Measurements from ENCODE around the gene RIOX2.
A peak's percentile ranks its signal among the peaks of the same experiment; 100 is the strongest.
"Not testable (repeated sequence)": the region's sequence is repeated elsewhere in the genome, so short reads cannot be mapped to it uniquely, and the experiment has no call there.

The RIOX2 gene

DNA sequence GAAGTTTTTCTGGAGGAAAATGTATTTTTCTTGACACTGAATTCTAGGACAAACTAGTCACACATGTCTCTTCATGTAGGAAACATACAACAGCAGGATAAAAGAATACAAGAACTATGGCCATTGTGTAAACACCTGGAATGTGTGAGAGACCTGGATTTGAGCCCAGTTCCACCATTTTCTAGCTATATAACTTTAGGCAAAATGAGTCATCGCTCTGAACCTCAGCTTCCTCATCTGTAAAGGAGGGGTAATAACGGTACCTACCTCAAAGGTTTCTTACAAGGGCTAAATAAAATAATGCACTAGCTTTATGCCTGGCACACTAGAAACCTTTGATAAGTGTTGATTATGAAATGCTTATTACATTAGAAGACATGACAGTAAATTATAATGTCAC is 57.8 kb downstream of the RIOX2 start:
- Mint-ChIP-seq H3K4me3 (no peak overlapping the region), H3K9me3 (peaks cover 11% of the 10 kb centered on the region), H3K27ac (no peak overlapping the region), H3K27me3 (ENCODE audit: low read depth, poor library complexity) (no peaks in the 10 kb centered on the region), H3K36me3 (ENCODE audit: low read depth) (peaks cover 24% of the 10 kb centered on the region), H3K4me1 (peaks cover 6% of the 10 kb centered on the region)
- DNase-seq = no peak
- TF ChIP-seq, protein P1, sequence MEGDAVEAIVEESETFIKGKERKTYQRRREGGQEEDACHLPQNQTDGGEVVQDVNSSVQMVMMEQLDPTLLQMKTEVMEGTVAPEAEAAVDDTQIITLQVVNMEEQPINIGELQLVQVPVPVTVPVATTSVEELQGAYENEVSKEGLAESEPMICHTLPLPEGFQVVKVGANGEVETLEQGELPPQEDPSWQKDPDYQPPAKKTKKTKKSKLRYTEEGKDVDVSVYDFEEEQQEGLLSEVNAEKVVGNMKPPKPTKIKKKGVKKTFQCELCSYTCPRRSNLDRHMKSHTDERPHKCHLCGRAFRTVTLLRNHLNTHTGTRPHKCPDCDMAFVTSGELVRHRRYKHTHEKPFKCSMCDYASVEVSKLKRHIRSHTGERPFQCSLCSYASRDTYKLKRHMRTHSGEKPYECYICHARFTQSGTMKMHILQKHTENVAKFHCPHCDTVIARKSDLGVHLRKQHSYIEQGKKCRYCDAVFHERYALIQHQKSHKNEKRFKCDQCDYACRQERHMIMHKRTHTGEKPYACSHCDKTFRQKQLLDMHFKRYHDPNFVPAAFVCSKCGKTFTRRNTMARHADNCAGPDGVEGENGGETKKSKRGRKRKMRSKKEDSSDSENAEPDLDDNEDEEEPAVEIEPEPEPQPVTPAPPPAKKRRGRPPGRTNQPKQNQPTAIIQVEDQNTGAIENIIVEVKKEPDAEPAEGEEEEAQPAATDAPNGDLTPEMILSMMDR (IDR thresholded peaks at IDR 0.05) = no peak

DNA sequence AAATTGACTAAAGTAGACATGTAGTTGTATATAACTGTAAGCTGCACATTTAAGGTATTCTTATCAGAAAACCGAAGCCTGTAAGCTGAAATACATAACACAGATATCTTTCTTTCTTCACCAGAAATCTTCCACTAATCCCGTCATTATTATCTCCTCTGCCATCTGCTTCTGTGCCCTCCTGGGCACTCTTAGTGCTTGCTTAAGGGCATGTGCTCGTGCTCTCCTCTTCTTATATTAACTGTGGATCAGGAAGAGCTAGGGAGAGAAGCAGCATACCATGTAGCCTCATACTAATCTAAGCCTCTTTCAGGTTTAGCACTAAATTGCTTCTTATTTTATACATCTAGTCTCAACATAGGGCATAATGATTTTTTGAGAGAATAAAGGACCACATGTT is 60.8 kb downstream of the RIOX2 start:
- Mint-ChIP-seq H3K27ac (no peak overlapping the region), H3K4me1 (peaks cover 6% of the 10 kb centered on the region), H3K9me3 (peaks cover 20% of the 10 kb centered on the region), H3K27me3 (ENCODE audit: low read depth, poor library complexity) (peaks cover 5% of the 10 kb centered on the region), H3K36me3 (ENCODE audit: low read depth) (peaks cover 35% of the 10 kb centered on the region), H3K4me3 (no peak overlapping the region)
- TF ChIP-seq, protein P1 (IDR thresholded peaks at IDR 0.05) = no peak
- no peak for DNase-seq

DNA sequence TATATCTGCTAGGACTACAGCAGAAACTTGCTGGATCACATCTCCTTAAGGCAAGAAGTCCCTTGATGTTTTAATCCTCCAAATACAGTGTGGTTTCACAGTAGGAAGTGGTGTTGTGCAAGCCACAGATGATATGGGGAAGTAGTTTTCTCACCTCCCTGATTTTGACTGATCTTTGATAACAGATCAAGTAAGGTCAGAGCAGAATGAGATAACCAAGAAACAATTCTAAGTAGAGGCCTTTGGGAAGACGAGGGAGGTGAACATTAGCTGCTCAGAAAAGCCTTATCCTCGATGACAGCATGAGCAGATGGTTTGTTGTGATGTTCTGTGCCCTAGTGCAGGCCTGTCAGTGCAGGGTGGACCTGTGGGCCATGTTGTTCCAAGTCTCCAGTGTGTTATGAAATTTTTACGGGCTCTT is 61.3 kb downstream of the RIOX2 start:
- DNase-seq = no peak
- TF ChIP-seq, protein P1 (IDR thresholded peaks at IDR 0.05) = no peak
- Mint-ChIP-seq H3K27me3 (ENCODE audit: low read depth, poor library complexity) (peaks cover 5% of the 10 kb centered on the region), H3K4me1 (peaks cover 6% of the 10 kb centered on the region), H3K4me3 (no peak overlapping the region), H3K36me3 (ENCODE audit: low read depth) (peaks cover 35% of the 10 kb centered on the region), H3K9me3 (peaks cover 20% of the 10 kb centered on the region), H3K27ac (no peak overlapping the region)

DNA sequence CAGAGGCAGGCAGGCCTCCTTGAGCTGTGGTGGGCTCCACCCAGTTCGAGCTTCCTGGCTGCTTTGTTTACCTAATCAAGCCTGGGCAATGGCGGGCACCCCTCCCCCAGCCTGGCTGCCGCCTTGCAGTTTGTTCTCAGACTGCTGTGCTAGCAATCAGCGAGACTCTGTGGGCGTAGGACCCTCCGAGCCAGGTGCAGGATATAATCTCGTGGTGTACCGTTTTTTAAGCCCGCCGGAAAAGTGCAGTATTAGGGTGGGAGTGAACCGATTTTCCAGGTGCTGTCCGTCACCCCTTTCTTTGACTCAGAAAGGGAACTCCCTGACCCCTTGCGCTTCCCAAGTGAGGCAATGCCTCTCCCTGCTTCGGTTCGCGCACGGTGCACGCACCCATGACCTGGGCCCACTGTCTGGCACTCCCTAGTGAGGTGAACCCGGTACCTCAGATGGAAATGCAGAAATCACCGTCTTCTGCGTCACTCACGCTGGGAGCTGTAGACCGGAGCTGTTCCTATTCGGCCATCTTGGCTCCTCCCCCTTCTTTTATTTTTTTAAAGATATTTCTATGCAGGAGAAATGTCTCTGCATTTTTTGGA is 61.9 kb downstream of the RIOX2 start:
- not testable (repeated sequence) for H3K27me3 Mint-ChIP-seq (ENCODE audit: low read depth, poor library complexity); DNase-seq; H3K4me1 Mint-ChIP-seq; H3K27ac Mint-ChIP-seq; H3K4me3 Mint-ChIP-seq
- Mint-ChIP-seq H3K36me3 (ENCODE audit: low read depth) (peaks cover 35% of the 10 kb centered on the region), H3K9me3 (peaks cover 20% of the 10 kb centered on the region)

DNA sequence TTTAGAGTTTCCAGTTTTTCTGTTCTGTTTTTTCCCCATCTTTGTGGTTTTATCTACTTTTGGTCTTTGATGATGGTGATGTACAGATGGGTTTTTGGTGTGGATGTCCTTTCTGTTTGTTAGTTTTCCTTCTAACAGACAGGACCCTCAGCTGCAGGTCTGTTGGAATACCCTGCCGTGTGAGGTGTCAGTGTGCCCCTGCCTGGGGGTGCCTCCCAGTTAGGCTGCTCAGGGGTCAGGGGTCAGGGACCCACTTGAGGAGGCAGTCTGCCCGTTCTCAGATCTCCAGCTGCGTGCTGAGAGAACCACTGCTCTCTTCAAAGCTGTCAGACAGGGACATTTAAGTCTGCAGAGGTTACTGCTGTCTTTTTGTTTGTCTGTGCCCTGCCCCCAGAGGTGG is 62.4 kb downstream of the RIOX2 start:
- not testable (repeated sequence) for DNase-seq; H3K4me1 Mint-ChIP-seq; H3K4me3 Mint-ChIP-seq; H3K27me3 Mint-ChIP-seq (ENCODE audit: low read depth, poor library complexity); H3K27ac Mint-ChIP-seq
- Mint-ChIP-seq H3K36me3 (ENCODE audit: low read depth) (peaks cover 35% of the 10 kb centered on the region), H3K9me3 (peaks cover 20% of the 10 kb centered on the region)

DNA sequence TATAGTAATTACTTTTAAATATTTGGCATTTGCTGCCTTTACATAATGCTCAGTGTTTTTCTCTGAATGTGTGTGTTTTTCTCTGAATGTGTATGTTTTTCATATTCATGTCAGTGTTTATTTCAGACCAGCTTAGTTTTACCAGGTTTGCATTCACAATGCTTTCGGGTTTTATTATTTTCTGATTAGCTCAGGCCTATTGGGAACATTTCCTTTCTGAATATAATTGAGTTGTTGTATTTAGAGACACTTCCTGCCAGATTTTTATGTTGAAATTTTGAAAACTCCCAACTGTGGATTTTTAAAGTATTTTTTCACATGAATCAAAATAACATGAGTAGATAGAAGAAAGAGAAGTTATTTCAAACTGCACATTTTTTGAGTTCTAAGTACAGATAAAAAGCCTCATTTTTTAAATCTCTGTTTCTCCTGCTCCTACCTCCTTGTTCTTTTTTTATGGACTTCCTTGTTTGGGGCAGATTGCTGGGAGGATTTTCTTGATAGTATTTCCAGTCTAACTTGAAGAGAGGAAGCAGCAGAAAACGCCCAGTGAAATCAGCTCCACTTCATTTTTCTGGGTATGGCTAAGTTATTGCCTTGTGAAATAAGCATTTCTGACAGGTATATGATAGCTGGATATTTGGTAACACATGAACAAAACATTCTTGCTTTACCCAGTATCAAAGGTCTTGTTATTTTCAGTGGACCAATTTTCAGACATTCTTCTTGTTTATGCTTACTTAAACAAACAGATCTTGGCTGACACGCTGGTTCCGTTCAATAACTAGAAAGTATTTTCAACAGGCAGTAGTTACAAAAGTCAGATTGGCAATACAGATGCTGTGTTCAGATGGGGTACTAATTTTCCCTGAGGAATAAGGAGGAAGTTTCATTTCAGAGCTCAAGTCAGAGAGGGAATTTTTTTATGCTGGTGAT is 70.7 kb downstream of the RIOX2 start:
- H3K27me3 Mint-ChIP-seq (ENCODE audit: low read depth, poor library complexity) = no peaks in the 10 kb centered on the region
- no peak overlapping the region for H3K4me3 Mint-ChIP-seq
- DNase-seq = no peak
- H3K9me3 Mint-ChIP-seq = peaks cover 6% of the 10 kb centered on the region
- H3K4me1 Mint-ChIP-seq = no peaks in the 10 kb centered on the region
- peak overlapping the region; percentile 53 for H3K27ac Mint-ChIP-seq
- TF ChIP-seq, protein P1 (IDR thresholded peaks at IDR 0.05) = no peak
- H3K36me3 Mint-ChIP-seq (ENCODE audit: low read depth) = no peaks in the 10 kb centered on the region
